ELF-1 (cell line): ENCODE results near the gene RET.

Source experiments
- DNase-seq: peaks from one replicate; pipeline ENCODE4 v3.0.0-alpha.2; 2016; ENCODE audit warnings: low read depth, low spot score

Gene RET

GRCh38 chr10:43120116-43120928 is 43.5 kb downstream of the RET start:
- DNase-seq = no peak

GRCh38 chr10:43120929-43121314 is 44.1 kb downstream of the RET start:
- DNase-seq = no peak

GRCh38 chr10:43121444-43121843 is 44.6 kb downstream of the RET start:
- no peak for DNase-seq

GRCh38 chr10:43122096-43122495 is 45.2 kb downstream of the RET start:
- no peak for DNase-seq

- DNase-seq = no peak
Observed at GRCh38 chr10:43122826-43123225, 46.0 kb downstream of the RET start.

- DNase-seq = no peak
Observed at GRCh38 chr10:43123361-43124093, 46.7 kb downstream of the RET start.

GRCh38 chr10:43124094-43124521 is 47.2 kb downstream of the RET start:
- no peak for DNase-seq

GRCh38 chr10:43124574-43125273 is 47.9 kb downstream of the RET start:
- no peak for DNase-seq

- DNase-seq = no peak
Observed at GRCh38 chr10:43125274-43125845, 48.5 kb downstream of the RET start.

GRCh38 chr10:43125881-43126731 is 49.2 kb downstream of the RET start:
- DNase-seq = no peak

GRCh38 chr10:43126759-43127424 is 50.0 kb downstream of the RET start:
- DNase-seq = no peak

GRCh38 chr10:43127442-43127841 is 50.6 kb downstream of the RET start:
- no peak for DNase-seq

GRCh38 chr10:43128331-43128730 is 51.5 kb downstream of the RET start:
- no peak for DNase-seq

- DNase-seq = no peak
Observed at GRCh38 chr10:43128958-43129706, 52.3 kb downstream of the RET start.

GRCh38 chr10:43130770-43131171 is 53.9 kb downstream of the RET start:
- DNase-seq = no peak

GRCh38 chr10:43131256-43131655 is 54.4 kb downstream of the RET start:
- no peak for DNase-seq

- no peak for DNase-seq
Observed at GRCh38 chr10:43131906-43132305, 55.0 kb downstream of the RET start.

GRCh38 chr10:43132867-43133787 is 56.3 kb downstream of the RET start:
- DNase-seq = no peak
